IMR-90 (cell line): ENCODE data around the gene LYSMD3. TPM values are rescaled to one million over a fixed set of nuclear protein-coding genes. Genes with fewer than 3 reads are reported as not detected.

Experiments used
- ATAC-seq: fragments of 200-7000 bp; cut with Tn5 transposase; 2 replicates; pipeline ENCODE4 v1.9.1; 2020; ENCODE audit warnings: low read depth, mild to moderate bottlenecking, moderate library complexity
- BruUV-seq: library from RNA; stranded (reverse); fragments of 400-500 nt; replicated peaks from 2 replicates; lab custom pipeline; 2021; lab: Mats Ljungman, UMichigan
- CTCF ChIA-PET: fragments of 300-600 bp; formaldehyde crosslinking; extraction: SDS; loops from one replicate; lab custom pipeline; 2021; ENCODE audit warnings: antibody characterized with exemption; lab: Yijun Ruan, JAX
- POLR2A ChIA-PET: fragments of 300-600 bp; sonication (Branson Sonifier 250); formaldehyde crosslinking; loops from one replicate; lab custom pipeline; 2022; ENCODE audit warnings: antibody characterized with exemption; ENCODE audit not compliant: unreplicated experiment; lab: Charles Lee
- DNase-seq: peaks from one replicate; pipeline ENCODE4 v3.0.0; 2013
- H2AFZ ChIP-seq: replicated peaks from 2 replicates; pipeline ENCODE3; 2013; ENCODE audit warnings: low read length, mild to moderate bottlenecking; ENCODE audit not compliant: poor library complexity
- H2AK5ac ChIP-seq: 2 replicates; pipeline ENCODE4 v1.6.1; 2013; ENCODE audit warnings: low read depth, low read length, inconsistent platforms
- H2AK9ac ChIP-seq: replicated peaks from 2 replicates; pipeline ENCODE3; 2013; ENCODE audit warnings: mild to moderate bottlenecking, low read depth, low read length, moderate library complexity; ENCODE audit not compliant: poor library complexity
- H2BK120ac ChIP-seq: 2 replicates; pipeline ENCODE4 v1.6.1; 2013; ENCODE audit warnings: low read depth, low read length, inconsistent platforms
- H2BK15ac ChIP-seq: 3 replicates; pipeline ENCODE4 v1.6.1; 2013; ENCODE audit warnings: low read depth, low read length, inconsistent platforms
- H2BK20ac ChIP-seq: 2 replicates; pipeline ENCODE4 v1.6.1; 2013; ENCODE audit warnings: low read depth, mild to moderate bottlenecking, inconsistent platforms, low read length, moderate library complexity
- H2BK5ac ChIP-seq: 2 replicates; pipeline ENCODE4 v1.6.1; 2013; ENCODE audit warnings: mild to moderate bottlenecking, low read depth, low read length, inconsistent platforms; ENCODE audit not compliant: poor library complexity, severe bottlenecking
- H3K14ac ChIP-seq: replicated peaks from 2 replicates; pipeline ENCODE4 v1.6.1; 2013; ENCODE audit warnings: low read depth, low read length, inconsistent platforms
- H3K18ac ChIP-seq: 2 replicates; pipeline ENCODE4 v1.6.1; 2013; ENCODE audit warnings: low read depth, low read length, control low read depth
- H3K23ac ChIP-seq: 2 replicates; pipeline ENCODE4 v1.6.1; 2013; ENCODE audit warnings: low read depth, low read length, inconsistent platforms
- H3K27ac ChIP-seq: 2 replicates; pipeline ENCODE4 v1.5.1; 2013; ENCODE audit warnings: mild to moderate bottlenecking, control low read depth, low read length; ENCODE audit not compliant: insufficient read depth
- H3K27me3 ChIP-seq: 2 replicates; pipeline ENCODE4 v1.6.1; 2013; ENCODE audit warnings: low read length; ENCODE audit not compliant: control insufficient read depth, insufficient read depth
- H3K36me3 ChIP-seq: 2 replicates; pipeline ENCODE4 v1.6.1; 2013; ENCODE audit warnings: low read length, mixed read lengths; ENCODE audit not compliant: control insufficient read depth, insufficient read depth
- H3K4ac ChIP-seq: 2 replicates; pipeline ENCODE4 v1.6.1; 2013; ENCODE audit warnings: low read depth, low read length, inconsistent platforms
- H3K4me1 ChIP-seq: 2 replicates; pipeline ENCODE4 v1.6.1; 2013; ENCODE audit warnings: low read length, mixed read lengths; ENCODE audit not compliant: control insufficient read depth, insufficient read depth
- H3K4me2 ChIP-seq: 2 replicates; pipeline ENCODE4 v1.6.1; 2013; ENCODE audit warnings: low read depth, mild to moderate bottlenecking, control low read depth, low read length, moderate library complexity
- H3K4me3 ChIP-seq: 2 replicates; pipeline ENCODE4 v1.5.1; 2013; ENCODE audit warnings: low read depth, mild to moderate bottlenecking, control low read depth, low read length, moderate library complexity; ENCODE audit not compliant: insufficient read depth
- H3K56ac ChIP-seq: 2 replicates; pipeline ENCODE4 v1.6.1; 2013; ENCODE audit warnings: low read length, inconsistent platforms; ENCODE audit not compliant: insufficient read depth; ENCODE audit errors: extremely low read depth
- H3K79me1 ChIP-seq, 2 experiments: 2 replicates each; pipeline ENCODE4 v1.6.1; 2013; ENCODE audit warnings: low read length in 2 of 2, inconsistent platforms in 1 of 2, low read depth in 1 of 2
- H3K9ac ChIP-seq: 2 replicates; pipeline ENCODE4 v1.6.1; 2013; ENCODE audit warnings: low read depth, low read length, control low read depth
- H3K9me1 ChIP-seq: 2 replicates; pipeline ENCODE4 v1.6.1; 2013; ENCODE audit warnings: low read length, inconsistent platforms; ENCODE audit not compliant: insufficient read depth
- H3K9me3 ChIP-seq: 2 replicates; pipeline ENCODE4 v1.6.1; 2013; ENCODE audit warnings: low read length; ENCODE audit not compliant: control insufficient read depth, insufficient read depth
- H4K20me1 ChIP-seq: 2 replicates; pipeline ENCODE4 v1.6.1; 2013; ENCODE audit warnings: low read length, inconsistent platforms; ENCODE audit not compliant: insufficient read depth
- H4K5ac ChIP-seq: 2 replicates; pipeline ENCODE4 v1.6.1; 2013; ENCODE audit warnings: mild to moderate bottlenecking, low read depth, low read length, control low read depth
- H4K8ac ChIP-seq, 2 experiments: 2 replicates each; pipeline ENCODE4 v1.6.1; 2013; ENCODE audit warnings: low read depth in 2 of 2, low read length in 2 of 2, control low read depth in 1 of 2, inconsistent platforms in 1 of 2
- H4K91ac ChIP-seq: 2 replicates; pipeline ENCODE4 v1.6.1; 2013; ENCODE audit warnings: low read depth, low read length, inconsistent platforms; ENCODE audit not compliant: insufficient read depth
- CEBPB ChIP-seq: IDR thresholded peaks from 2 replicates; pipeline ENCODE4 v1.6.1; 2012; ENCODE audit warnings: low read depth, low read length, improper control_type of control experiment
- FOS ChIP-seq: fragments of 150-350 bp; IDR thresholded peaks from 2 replicates; pipeline ENCODE4 v1.6.1; 2016; ENCODE audit warnings: low read depth, low read length
- MAZ ChIP-seq: IDR thresholded peaks from 2 replicates; pipeline ENCODE4 v1.6.1; 2012; ENCODE audit warnings: low read depth, mild to moderate bottlenecking, low read length, improper control_type of control experiment, moderate library complexity, borderline replicate concordance
- NFE2L2 ChIP-seq: fragments of 150-350 bp; IDR thresholded peaks from 2 replicates; pipeline ENCODE4 v1.6.1; 2016; ENCODE audit warnings: low read depth, mild to moderate bottlenecking, low read length
- SMC3 ChIP-seq: fragments of 150-350 bp; IDR thresholded peaks from 2 replicates; pipeline ENCODE4 v1.6.1; 2016; ENCODE audit warnings: low read depth, mild to moderate bottlenecking, antibody characterized with exemption, low read length, moderate library complexity
- WGBS, 2 experiments: methylation state at CpG; one replicate each; pipeline versions ENCODE4 v1.1.5 to v1.1.7; 2013; ENCODE audit warnings: missing lambda C conversion rate in 2 of 2; ENCODE audit not compliant: insufficient read length in 1 of 2; ENCODE audit errors: extremely low coverage in 2 of 2; 5-methylcytosine and 5-hydroxymethylcytosine counted together
- dilution Hi-C: fragments of 300-500 bp; cut with HindIII; formaldehyde crosslinking; loops from one replicate; pipeline ENCODE4 v1.14.3; 2018; ENCODE audit warnings: low sequenced_read_pairs; ENCODE audit not compliant: unreplicated experiment
- in situ Hi-C: fragments of 300-500 bp; cut with MboI; formaldehyde crosslinking; loops from 3 replicates; pipeline ENCODE4 v1.14.3; 2019; ENCODE audit warnings: low sequenced_read_pairs, inconsistent platforms, mixed read lengths
- intact Hi-C: fragments of 100-400 bp; cut with micrococcal nuclease; formaldehyde crosslinking; loops from 2 replicates; pipeline ENCODE4 v1.10.0; 2022
- polyA plus RNA-seq, 3 experiments: library from polyadenylated mRNA; depleted of rRNA; stranded (reverse); fragments of >200 nt; gene quantifications; 2 replicates each; pipeline ENCODE4 v1.2.3, GENCODE V29; 2012; ENCODE audit warnings: low replicate concordance in 1 of 3
- total RNA-seq: library from RNA; depleted of rRNA; stranded (reverse); fragments of >200 nt; gene quantifications from 2 replicates; pipeline ENCODE4 v1.2.3, GENCODE V29; 2012

The LYSMD3 gene
- total and polyA plus RNA-seq, 2 of the 4 experiments (the other 2 are of a cell fraction) = 10.2 to 21.1 TPM

GRCh38 chr5:90534922-90535321 is 5.5 kb upstream of the LYSMD3 start:
- H3K23ac ChIP-seq = no peak overlapping the region

More at GRCh38 chr5:90534922-90535321, 5.5 kb upstream of the LYSMD3 start:
- dilution Hi-C loops = no loop called here
- Histone ChIP-seq H4K5ac (no peak overlapping the region), H3K18ac (no peak overlapping the region), H3K27me3 (peaks cover 7% of the 10 kb centered on the region), H3K9ac (no peak overlapping the region), H4K20me1 (no peaks in the 10 kb centered on the region), H3K56ac (no peak overlapping the region), H3K4ac (no peak overlapping the region), H2BK5ac (no peak overlapping the region), H2AK9ac (no peak overlapping the region), H4K8ac (no peak overlapping the region), H2AK5ac (no peak overlapping the region), H3K4me2 (no peak overlapping the region), H3K4me1 (no peaks in the 10 kb centered on the region), H3K14ac (no peak overlapping the region), H2BK120ac (no peak overlapping the region), H2BK20ac (no peak overlapping the region), H3K27ac (no peak overlapping the region), H2BK15ac (no peak overlapping the region), H2AFZ (no peak overlapping the region), H3K79me1 (no peaks in the 10 kb centered on the region), H3K9me3 (no peaks in the 10 kb centered on the region), H3K4me3 (no peak overlapping the region), H3K36me3 (no peaks in the 10 kb centered on the region), H4K91ac (no peak overlapping the region), H3K9me1 (no peaks in the 10 kb centered on the region)
- WGBS, 2 experiments = no CpG with 5 or more reads among the region's 3 CpGs
- BruUV-seq = no TSS peak
- TF ChIP-seq MAZ (no peak), CEBPB (peak; percentile 83), NFE2L2 (no peak), FOS (no peak), SMC3 (no peak)
- ChIA-PET POLR2A (no interaction called here), CTCF (interaction anchor here (0.8 kb wide), 1 partner anchor 95 kb away, joined by 4 read pairs; no protein-coding TSS in a partner anchor)
- ATAC-seq (no peak), DNase-seq (no peak)
- in situ Hi-C loops = loop anchor here (10.0 kb wide), 1 partner anchor 100 kb away; no protein-coding TSS in a partner anchor
- intact Hi-C loops = no loop called here
